Measurements from ENCODE around the gene DNAAF3. TPM values are rescaled to one million over a fixed set of nuclear protein-coding genes. Genes with fewer than 3 reads are reported as not detected.

Gene DNAAF3
- total RNA-seq, 2 donors from 2014 or later = 0.55 to 0.95 TPM

- peaks cover 25% of the 10 kb centered on the region in 2 donors for H3K36me3 Mint-ChIP-seq
- H3K9me3 Mint-ChIP-seq = no peaks in the 10 kb centered on the region
- no peak for ATAC-seq
- H3K27ac Mint-ChIP-seq = peak overlapping the region; percentile 92
- DNase-seq (ENCODE audit: low spot score in 2 of 2) = no peak
Measured at GRCh38 chr19:55115446-55116065, 50.9 kb downstream of the DNAAF3 start.

GRCh38 chr19:55114566-55115145, 51.8 kb downstream of the DNAAF3 start:
- H3K27ac Mint-ChIP-seq = peak overlapping the region in 1 of 2 donors; percentile 72
- H3K36me3 Mint-ChIP-seq = peaks cover 25 to 29% of the 10 kb centered on the region in 2 donors
- ATAC-seq (no peak), DNase-seq (ENCODE audit: low spot score in 2 of 2) (no peak)
- H3K9me3 Mint-ChIP-seq = no peaks in the 10 kb centered on the region

- H3K9me3 Mint-ChIP-seq = no peaks in the 10 kb centered on the region
- peaks cover 25 to 30% of the 10 kb centered on the region in 2 donors for H3K36me3 Mint-ChIP-seq
- no peak overlapping the region for H3K27ac Mint-ChIP-seq
- DNase-seq (ENCODE audit: low spot score in 2 of 2) (no peak), ATAC-seq (no peak)
Measured at GRCh38 chr19:55113570-55114039, 52.8 kb downstream of the DNAAF3 start.

GRCh38 chr19:55112777-55113569, 53.4 kb downstream of the DNAAF3 start:
- DNase-seq (ENCODE audit: low spot score in 2 of 2) (no peak), ATAC-seq (no peak)
- Mint-ChIP-seq H3K27ac (no peak overlapping the region), H3K36me3 (peaks cover 21 to 29% of the 10 kb centered on the region in 2 donors), H3K9me3 (no peaks in the 10 kb centered on the region)

GRCh38 chr19:55112246-55112776, 54.1 kb downstream of the DNAAF3 start:
- Mint-ChIP-seq H3K27ac (no peak overlapping the region), H3K36me3 (peaks cover 15 to 24% of the 10 kb centered on the region in 2 donors), H3K9me3 (no peaks in the 10 kb centered on the region)
- DNase-seq (ENCODE audit: low spot score in 2 of 2) (no peak), ATAC-seq (no peak)

GRCh38 chr19:55111238-55111831, 55.1 kb downstream of the DNAAF3 start:
- Mint-ChIP-seq H3K36me3 (peaks cover 8 to 23% of the 10 kb centered on the region in 2 donors), H3K9me3 (no peaks in the 10 kb centered on the region), H3K27ac (no peak overlapping the region)
- no peak for DNase-seq (ENCODE audit: low spot score in 2 of 2)
- no peak for ATAC-seq

GRCh38 chr19:55109527-55110291, 56.7 kb downstream of the DNAAF3 start:
- no peaks in the 10 kb centered on the region for H3K9me3 Mint-ChIP-seq
- peak overlapping the region in 1 of 2 donors; percentile 29 for H3K27ac Mint-ChIP-seq

More at GRCh38 chr19:55109527-55110291, 56.7 kb downstream of the DNAAF3 start:
- ATAC-seq (no peak), DNase-seq (ENCODE audit: low spot score in 2 of 2) (no peak)
- peaks cover 0 to 17% of the 10 kb centered on the region in 2 donors for H3K36me3 Mint-ChIP-seq

Other genes with a start within 250 kb of the DNAAF3 start
- gene NLRP7, start 219.1 kb downstream of the DNAAF3 start, total RNA-seq = not detected
- gene NLRP2, start 200.2 kb downstream of the DNAAF3 start, total RNA-seq = 1 to 10 TPM; 2.3 to 7.0 TPM
- under 1 TPM in 1 of 2 donors, not detected in 1; 0.75 TPM for gene GP6, start 128.3 kb downstream of the DNAAF3 start, total RNA-seq
- 10 to 100 TPM; 15.9 to 16.0 TPM for gene RDH13, start 103.5 kb downstream of the DNAAF3 start, total RNA-seq
- 1 to 10 TPM; 1.2 to 2.6 TPM for gene EPS8L1, start 90.7 kb downstream of the DNAAF3 start, total RNA-seq
- gene PPP1R12C, start 49.0 kb downstream of the DNAAF3 start, total RNA-seq = 10 to 100 TPM; 52.7 to 76.5 TPM
- 1 to 10 TPM in 1 of 2 donors, not detected in 1; 1.3 TPM for gene TNNT1, start 17.4 kb downstream of the DNAAF3 start, total RNA-seq
- not detected for gene TNNI3, start 8.9 kb downstream of the DNAAF3 start, total RNA-seq
- gene SYT5, start 13.7 kb upstream of the DNAAF3 start, total RNA-seq = not detected
- gene PTPRH, start 42.9 kb upstream of the DNAAF3 start, total RNA-seq = under 1 TPM in 1 of 2 donors, not detected in 1; 0.19 TPM
- 1 to 10 TPM; 7.7 to 8.1 TPM for gene TMEM86B, start 62.1 kb upstream of the DNAAF3 start, total RNA-seq
- gene PPP6R1, start 92.4 kb upstream of the DNAAF3 start, total RNA-seq = 100 to 1,000 TPM; 160 to 225 TPM
- gene HSPBP1, start 113.5 kb upstream of the DNAAF3 start, total RNA-seq = 10 to 100 TPM; 24.9 to 40.8 TPM
- gene BRSK1, start 117.4 kb upstream of the DNAAF3 start, total RNA-seq = 1 to 10 TPM; 6.7 to 8.4 TPM
- gene TMEM150B, start 158.7 kb upstream of the DNAAF3 start, total RNA-seq = not detected
- gene KMT5C, start 173.3 kb upstream of the DNAAF3 start, total RNA-seq = 10 to 100 TPM; 30.7 to 56.2 TPM
- under 1 TPM; 0.39 to 0.95 TPM for gene COX6B2, start 188.1 kb upstream of the DNAAF3 start, total RNA-seq
- gene GARIN5B, start 196.6 kb upstream of the DNAAF3 start, total RNA-seq = not detected
- under 1 TPM in 1 of 2 donors, not detected in 1; 0.32 TPM for gene IL11, start 203.8 kb upstream of the DNAAF3 start, total RNA-seq
- gene TMEM190, start 210.2 kb upstream of the DNAAF3 start, total RNA-seq = not detected
- 1 to 10 TPM; 4.5 to 7.8 TPM for gene TMEM238, start 217.7 kb upstream of the DNAAF3 start, total RNA-seq
- 1,000 to 10,000 TPM; 2,540 to 2,693 TPM for gene RPL28, start 219.3 kb upstream of the DNAAF3 start, total RNA-seq
- gene UBE2S, start 241.2 kb upstream of the DNAAF3 start, total RNA-seq = 100 to 1,000 TPM; 192 to 343 TPM

Data from activated naive CD4-positive, alpha-beta T cell treated with anti-CD3 and anti-CD28 coated beads, Interleukin-2, amount 50 U/mL, for 72 hours (primary cell).